Measurements from ENCODE around the gene PLA2G4B.

The PLA2G4B gene

GRCh38 chr15:41799488-41799805 is 39.2 kb upstream of the PLA2G4B start:
- H3K36me3 ChIP-seq (ENCODE audit: control insufficient read depth, insufficient read depth, low read length): no peaks in the 10 kb centered on the region
- peaks cover 13% of the 10 kb centered on the region for H3K4me1 ChIP-seq (ENCODE audit: control insufficient read depth, insufficient read depth, low read length)
- no peaks in the 10 kb centered on the region for H3K27me3 ChIP-seq (ENCODE audit: control insufficient read depth, insufficient read depth, low read length)
- H3K9ac ChIP-seq (ENCODE audit: low read length): no peak overlapping the region
- no peak overlapping the region for H3K4me3 ChIP-seq (ENCODE audit: low read length)
- no peaks in the 10 kb centered on the region for H3K9me3 ChIP-seq (ENCODE audit: control insufficient read depth, low read length)

DNA sequence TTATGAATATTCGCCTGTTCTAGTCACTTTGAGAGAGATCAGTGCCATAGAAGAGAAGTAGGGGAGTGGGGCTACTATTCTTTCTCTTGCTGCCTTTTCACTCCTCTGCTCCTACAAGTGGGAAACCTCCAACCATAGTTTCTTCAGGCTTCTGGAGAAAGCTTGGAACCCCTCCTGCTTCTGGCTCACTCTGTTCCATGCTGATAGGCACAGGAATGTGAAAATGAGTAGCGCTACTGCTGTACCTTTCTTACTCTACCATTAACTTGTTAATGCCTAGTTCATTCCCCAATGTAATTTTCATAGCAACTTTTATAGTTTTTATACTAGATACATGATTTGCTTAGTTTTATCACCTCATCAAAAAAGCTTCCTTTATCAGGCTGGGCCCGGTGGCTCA is 37.5 kb upstream of the PLA2G4B start:
- Histone ChIP-seq H3K9ac (ENCODE audit: low read length) (no peak overlapping the region), H3K36me3 (ENCODE audit: control insufficient read depth, insufficient read depth, low read length) (no peaks in the 10 kb centered on the region), H3K4me1 (ENCODE audit: control insufficient read depth, insufficient read depth, low read length) (peaks cover 14% of the 10 kb centered on the region), H3K4me3 (ENCODE audit: low read length) (no peak overlapping the region), H3K9me3 (ENCODE audit: control insufficient read depth, low read length) (no peaks in the 10 kb centered on the region), H3K27me3 (ENCODE audit: control insufficient read depth, insufficient read depth, low read length) (no peaks in the 10 kb centered on the region)

DNA sequence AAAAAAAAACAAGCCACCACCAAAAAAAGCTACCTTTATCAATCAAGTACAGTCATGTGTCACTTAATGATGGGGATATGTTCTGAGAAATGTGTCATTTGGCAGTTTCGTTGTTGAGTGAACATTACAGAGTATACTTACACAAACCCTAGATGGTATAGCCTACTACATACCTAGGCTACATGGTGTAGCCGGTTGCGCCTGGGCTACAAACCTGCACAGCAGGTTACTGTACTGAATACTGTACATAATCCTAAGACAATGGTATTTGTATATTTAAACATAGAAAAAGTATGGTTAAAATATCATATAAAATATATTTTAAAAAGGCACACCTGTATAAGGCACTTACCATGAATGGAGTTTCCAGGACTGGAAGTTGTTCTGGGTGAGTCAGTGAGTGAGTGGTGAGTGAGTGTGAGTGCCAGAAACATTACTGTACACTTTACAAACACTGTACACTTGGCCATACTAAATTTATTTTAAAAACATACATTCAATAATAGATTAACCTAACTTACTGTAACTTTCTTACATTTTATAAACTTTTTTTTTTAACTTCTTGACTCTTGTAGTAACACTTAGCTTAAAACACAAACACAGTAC is 36.7 kb upstream of the PLA2G4B start:
- H3K27me3 ChIP-seq (ENCODE audit: control insufficient read depth, insufficient read depth, low read length): no peaks in the 10 kb centered on the region
- H3K4me3 ChIP-seq (ENCODE audit: low read length): no peak overlapping the region

GRCh38 chr15:41804361-41804760 is 34.3 kb upstream of the PLA2G4B start:
- Histone ChIP-seq H3K4me3 (ENCODE audit: low read length) (no peak overlapping the region), H3K27me3 (ENCODE audit: control insufficient read depth, insufficient read depth, low read length) (no peaks in the 10 kb centered on the region), H3K9me3 (ENCODE audit: control insufficient read depth, low read length) (no peaks in the 10 kb centered on the region), H3K9ac (ENCODE audit: low read length) (no peak overlapping the region), H3K4me1 (ENCODE audit: control insufficient read depth, insufficient read depth, low read length) (peaks cover 7% of the 10 kb centered on the region), H3K36me3 (ENCODE audit: control insufficient read depth, insufficient read depth, low read length) (no peaks in the 10 kb centered on the region)

More for the DNA sequence above, 36.7 kb upstream of the PLA2G4B start:
- Histone ChIP-seq H3K36me3 (ENCODE audit: control insufficient read depth, insufficient read depth, low read length) (no peaks in the 10 kb centered on the region), H3K4me1 (ENCODE audit: control insufficient read depth, insufficient read depth, low read length) (peaks cover 12% of the 10 kb centered on the region), H3K9me3 (ENCODE audit: control insufficient read depth, low read length) (no peaks in the 10 kb centered on the region), H3K9ac (ENCODE audit: low read length) (no peak overlapping the region)

DNA sequence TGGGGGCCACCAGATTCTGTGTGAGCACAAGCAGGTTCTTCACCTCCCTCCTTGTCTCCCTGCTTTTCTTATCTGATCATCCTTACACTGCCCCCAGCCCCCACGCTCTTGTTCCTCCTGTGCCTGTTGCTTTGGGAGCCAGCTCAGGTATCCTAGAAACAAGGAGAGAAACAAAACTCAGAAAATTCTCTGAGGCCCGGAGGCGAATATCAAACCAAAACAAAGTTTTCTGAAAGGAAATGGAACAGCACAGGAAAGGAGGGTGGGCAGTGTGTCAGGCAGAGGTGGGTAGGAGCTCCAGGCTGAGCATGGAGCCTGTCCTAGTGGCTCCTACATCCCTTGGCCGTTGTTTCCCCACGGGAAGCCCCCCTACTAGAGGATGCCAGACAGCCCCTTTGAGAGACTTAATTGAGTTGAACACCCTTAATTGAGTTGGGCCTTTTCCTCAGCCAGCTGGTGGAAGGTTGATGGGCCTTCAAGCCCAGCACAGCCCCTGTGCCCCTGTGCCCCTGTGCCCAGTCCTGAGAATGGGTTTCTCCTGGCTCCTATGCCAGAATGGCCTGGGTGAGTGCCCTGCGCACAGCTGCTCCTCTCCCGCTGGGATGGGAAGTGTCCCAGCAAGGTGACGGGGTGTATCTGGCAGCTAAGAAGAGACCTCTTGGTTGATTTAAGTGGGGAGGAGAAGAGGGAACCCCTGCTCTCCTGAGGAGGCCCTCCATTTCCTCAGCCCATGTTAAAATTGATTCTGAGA is 33.6 kb upstream of the PLA2G4B start:
- no peak overlapping the region for H3K9ac ChIP-seq (ENCODE audit: low read length)
- peaks cover 7% of the 10 kb centered on the region for H3K4me1 ChIP-seq (ENCODE audit: control insufficient read depth, insufficient read depth, low read length)
- no peaks in the 10 kb centered on the region for H3K36me3 ChIP-seq (ENCODE audit: control insufficient read depth, insufficient read depth, low read length)
- no peaks in the 10 kb centered on the region for H3K27me3 ChIP-seq (ENCODE audit: control insufficient read depth, insufficient read depth, low read length)
- H3K4me3 ChIP-seq (ENCODE audit: low read length): no peak overlapping the region
- H3K9me3 ChIP-seq (ENCODE audit: control insufficient read depth, low read length): no peaks in the 10 kb centered on the region

DNA sequence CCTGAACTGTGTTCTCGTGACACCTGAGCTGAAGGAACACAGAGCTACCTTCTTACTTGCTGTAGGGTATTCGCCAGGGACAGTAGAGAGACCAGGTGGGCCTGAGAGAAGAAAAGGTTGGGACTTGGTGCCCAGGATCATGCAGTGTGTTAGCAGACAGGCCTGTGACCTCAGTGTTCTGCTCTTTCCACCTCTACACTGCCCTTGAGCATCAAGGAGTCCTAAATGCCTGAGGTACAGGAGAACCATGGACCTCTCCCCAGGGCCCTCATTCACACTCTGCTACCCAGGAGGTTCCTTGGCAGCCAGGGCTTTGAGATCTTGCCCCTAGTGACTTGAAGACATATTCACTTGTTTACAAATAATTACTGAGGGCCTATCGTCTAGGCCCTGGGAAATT is 32.9 kb upstream of the PLA2G4B start:
- Histone ChIP-seq H3K9ac (ENCODE audit: low read length) (no peak overlapping the region), H3K4me1 (ENCODE audit: control insufficient read depth, insufficient read depth, low read length) (peaks cover 7% of the 10 kb centered on the region)

DNA sequence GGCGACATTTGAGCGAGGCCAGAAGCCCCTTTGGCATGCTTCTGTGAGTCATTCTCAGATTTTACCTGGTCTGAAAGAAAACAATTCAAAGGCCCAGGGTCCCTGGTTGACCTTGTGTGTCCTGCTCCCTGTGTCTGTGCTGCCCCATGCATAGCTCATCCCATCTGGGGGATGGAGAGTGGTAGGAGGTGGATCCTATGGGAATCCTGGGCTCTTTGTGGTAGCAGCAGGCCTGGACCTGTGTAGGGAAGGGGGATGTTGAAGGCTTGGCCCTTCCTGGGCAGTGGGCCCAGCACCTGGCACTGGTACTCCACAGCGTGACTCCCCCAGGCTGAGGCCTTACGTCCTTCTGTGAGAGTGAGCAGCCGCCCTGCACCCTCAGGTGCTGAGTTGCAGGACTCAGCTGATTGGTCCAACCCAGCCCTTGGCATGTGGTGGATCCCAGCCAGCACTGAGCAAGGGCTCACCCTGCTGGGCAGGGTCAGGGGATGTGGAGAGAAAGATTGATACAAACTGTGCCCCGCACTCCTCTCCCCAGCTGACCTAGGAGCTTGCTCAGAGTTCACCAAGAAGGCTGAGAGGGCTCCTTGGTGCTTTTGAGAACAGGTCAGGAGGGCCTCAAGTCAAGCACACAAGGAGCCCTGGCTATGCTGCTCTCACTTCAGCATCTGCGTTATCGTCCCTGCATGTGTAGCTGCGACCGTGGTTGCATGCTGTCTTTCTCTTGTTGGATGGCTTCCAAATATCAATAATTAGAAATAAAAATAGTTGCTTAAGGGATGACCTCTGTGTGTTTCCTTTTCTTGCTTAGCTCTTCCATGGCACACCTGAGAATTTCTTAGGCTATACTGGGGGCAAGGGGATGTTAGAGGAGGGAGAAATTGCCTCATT is 32.1 kb upstream of the PLA2G4B start:
- Histone ChIP-seq H3K27me3 (ENCODE audit: control insufficient read depth, insufficient read depth, low read length) (no peaks in the 10 kb centered on the region), H3K36me3 (ENCODE audit: control insufficient read depth, insufficient read depth, low read length) (no peaks in the 10 kb centered on the region), H3K9me3 (ENCODE audit: control insufficient read depth, low read length) (no peaks in the 10 kb centered on the region), H3K9ac (ENCODE audit: low read length) (no peak overlapping the region), H3K4me3 (ENCODE audit: low read length) (no peak overlapping the region), H3K4me1 (ENCODE audit: control insufficient read depth, insufficient read depth, low read length) (peaks cover 7% of the 10 kb centered on the region)

More for the DNA sequence above, 32.9 kb upstream of the PLA2G4B start:
- Histone ChIP-seq H3K36me3 (ENCODE audit: control insufficient read depth, insufficient read depth, low read length) (no peaks in the 10 kb centered on the region), H3K4me3 (ENCODE audit: low read length) (no peak overlapping the region), H3K9me3 (ENCODE audit: control insufficient read depth, low read length) (no peaks in the 10 kb centered on the region), H3K27me3 (ENCODE audit: control insufficient read depth, insufficient read depth, low read length) (no peaks in the 10 kb centered on the region)

- Histone ChIP-seq H3K27me3 (ENCODE audit: control insufficient read depth, insufficient read depth, low read length) (no peaks in the 10 kb centered on the region), H3K4me3 (ENCODE audit: low read length) (no peak overlapping the region), H3K4me1 (ENCODE audit: control insufficient read depth, insufficient read depth, low read length) (peaks cover 7% of the 10 kb centered on the region), H3K36me3 (ENCODE audit: control insufficient read depth, insufficient read depth, low read length) (peaks cover 9% of the 10 kb centered on the region), H3K9me3 (ENCODE audit: control insufficient read depth, low read length) (no peaks in the 10 kb centered on the region), H3K9ac (ENCODE audit: low read length) (no peak overlapping the region)
Measured at GRCh38 chr15:41809121-41809520, 29.5 kb upstream of the PLA2G4B start.

- Histone ChIP-seq H3K27me3 (ENCODE audit: control insufficient read depth, insufficient read depth, low read length) (no peaks in the 10 kb centered on the region), H3K4me1 (ENCODE audit: control insufficient read depth, insufficient read depth, low read length) (peaks cover 7% of the 10 kb centered on the region), H3K9ac (ENCODE audit: low read length) (no peak overlapping the region), H3K36me3 (ENCODE audit: control insufficient read depth, insufficient read depth, low read length) (peaks cover 9% of the 10 kb centered on the region), H3K9me3 (ENCODE audit: control insufficient read depth, low read length) (no peaks in the 10 kb centered on the region), H3K4me3 (ENCODE audit: low read length) (no peak overlapping the region)
Measured at GRCh38 chr15:41809526-41810220, 29.0 kb upstream of the PLA2G4B start.

DNA sequence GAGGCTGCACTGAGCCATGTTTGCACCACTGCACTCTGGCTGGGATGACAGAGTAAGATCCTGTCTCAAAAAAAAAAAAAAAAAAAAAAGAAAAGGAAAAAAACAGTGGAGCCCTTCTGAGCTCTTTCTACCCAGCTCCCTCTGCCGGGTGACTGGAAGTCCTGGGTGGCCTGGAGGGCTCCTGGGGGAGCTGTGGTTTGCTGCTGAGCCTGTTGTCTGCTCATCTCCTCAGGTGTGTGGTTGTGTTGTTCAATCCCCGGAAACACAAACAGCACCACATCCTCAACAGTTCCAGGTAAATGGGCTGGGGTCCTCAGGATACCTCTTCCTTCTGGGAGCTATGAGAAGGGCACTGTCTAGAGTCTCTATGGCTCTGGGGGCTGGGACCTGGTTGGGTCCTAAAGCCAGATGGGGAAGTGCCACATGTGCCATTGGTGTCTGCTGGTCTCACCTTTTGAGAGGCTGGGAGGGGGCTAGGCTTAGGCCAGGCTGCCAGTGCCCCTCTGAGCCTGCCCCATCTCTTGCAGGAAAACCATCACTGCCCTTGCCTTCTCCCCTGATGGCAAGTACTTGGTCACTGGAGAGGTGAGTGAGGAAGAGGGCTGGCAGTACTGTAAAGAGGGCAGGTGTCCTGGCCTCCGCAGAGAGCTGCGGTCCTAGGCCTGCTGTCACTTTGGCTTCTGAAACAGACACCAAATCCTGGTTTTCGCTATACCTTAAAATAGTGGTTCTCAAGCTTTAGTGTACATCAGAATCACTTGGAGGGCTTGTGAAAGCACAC is 27.8 kb upstream of the PLA2G4B start:
- H3K9me3 ChIP-seq (ENCODE audit: control insufficient read depth, low read length): no peaks in the 10 kb centered on the region
- peaks cover 9% of the 10 kb centered on the region for H3K36me3 ChIP-seq (ENCODE audit: control insufficient read depth, insufficient read depth, low read length)
- H3K9ac ChIP-seq (ENCODE audit: low read length): no peak overlapping the region

GRCh38 chr15:41811432-41812195 is 27.0 kb upstream of the PLA2G4B start:
- peaks cover under 1% of the 10 kb centered on the region for H3K4me1 ChIP-seq (ENCODE audit: control insufficient read depth, insufficient read depth, low read length)
- peaks cover 10% of the 10 kb centered on the region for H3K36me3 ChIP-seq (ENCODE audit: control insufficient read depth, insufficient read depth, low read length)
- no peak overlapping the region for H3K9ac ChIP-seq (ENCODE audit: low read length)
- H3K4me3 ChIP-seq (ENCODE audit: low read length): no peak overlapping the region
- no peaks in the 10 kb centered on the region for H3K9me3 ChIP-seq (ENCODE audit: control insufficient read depth, low read length)
- H3K27me3 ChIP-seq (ENCODE audit: control insufficient read depth, insufficient read depth, low read length): no peaks in the 10 kb centered on the region

More for the DNA sequence above, 27.8 kb upstream of the PLA2G4B start:
- no peak overlapping the region for H3K4me3 ChIP-seq (ENCODE audit: low read length)
- no peaks in the 10 kb centered on the region for H3K27me3 ChIP-seq (ENCODE audit: control insufficient read depth, insufficient read depth, low read length)
- peaks cover 7% of the 10 kb centered on the region for H3K4me1 ChIP-seq (ENCODE audit: control insufficient read depth, insufficient read depth, low read length)
